HFFc6 (cell line): ENCODE data around the gene CRABP2. TPM values are rescaled to one million over a fixed set of nuclear protein-coding genes. Genes with fewer than 3 reads are reported as not detected.
A peak's percentile ranks its signal among the peaks of the same experiment; 100 is the strongest.

Source experiments
- DNase-seq: peaks from one replicate; pipeline ENCODE4 v3.0.0-alpha.2; 2018
- H3K27ac Mint-ChIP-seq: 2 replicates; pipeline ENCODE4 v1.8.0; 2020; ENCODE audit warnings: mild to moderate bottlenecking, mixed read lengths
- H3K27me3 Mint-ChIP-seq: 2 replicates; pipeline ENCODE4 v1.8.0; 2021; ENCODE audit warnings: mild to moderate bottlenecking, moderate library complexity, mixed read lengths; ENCODE audit not compliant: insufficient read depth
- H3K36me3 Mint-ChIP-seq: 2 replicates; pipeline ENCODE4 v1.8.0; 2021; ENCODE audit warnings: low read depth, mixed read lengths
- H3K4me1 Mint-ChIP-seq: 2 replicates; pipeline ENCODE4 v1.8.0; 2020; ENCODE audit warnings: low read depth, mixed read lengths
- H3K4me3 Mint-ChIP-seq: 2 replicates; pipeline ENCODE4 v1.8.0; 2020; ENCODE audit warnings: mild to moderate bottlenecking, moderate library complexity, mixed read lengths
- H3K9me3 Mint-ChIP-seq: 2 replicates; pipeline ENCODE4 v1.8.0; 2020; ENCODE audit warnings: mild to moderate bottlenecking, mixed read lengths
- CTCF ChIP-seq: fragments of 200-600 bp; sonication (generic); IDR thresholded peaks from 2 replicates; pipeline ENCODE4 v1.5.0; 2021; ENCODE audit warnings: antibody characterized with exemption, mild to moderate bottlenecking
- total RNA-seq, 6 experiments: library from RNA; stranded (reverse); fragmentation: NEBNext Ultra II Directional; extraction: Animal tissue kit (Norgen Biotek cat#: 25700); gene quantifications; 2 replicates in 1 of 6; 3 replicates in 5 of 6; pipeline ENCODE4 v1.2.3, GENCODE V29; 2021

CRABP2 gene
- total RNA-seq, 6 experiments from 2014 or later = 55.9 to 70.4 (median 59.2) TPM

- TF ChIP-seq CTCF = no peak
- no peaks in the 10 kb centered on the region for H3K36me3 Mint-ChIP-seq
- peak; percentile 36 for DNase-seq
- peak overlapping the region; percentile 98 for H3K27ac Mint-ChIP-seq
- peak overlapping the region; percentile 53 for H3K4me3 Mint-ChIP-seq
- H3K9me3 Mint-ChIP-seq = no peaks in the 10 kb centered on the region
- H3K4me1 Mint-ChIP-seq = peaks cover 91% of the 10 kb centered on the region
- peaks cover 6% of the 10 kb centered on the region for H3K27me3 Mint-ChIP-seq
These were observed 41.2 kb downstream of the CRABP2 start for GRCh38 chr1:156664046-156664766.

GRCh38 chr1:156663178-156663577 is 42.2 kb downstream of the CRABP2 start:
- Mint-ChIP-seq H3K4me3 (peak overlapping the region; percentile 31; the same call in 1 of the 2 replicates), H3K27ac (peak overlapping the region; percentile 98), H3K36me3 (no peaks in the 10 kb centered on the region), H3K4me1 (peaks cover 88% of the 10 kb centered on the region), H3K9me3 (no peaks in the 10 kb centered on the region), H3K27me3 (peaks cover 6% of the 10 kb centered on the region)
- DNase-seq = no peak
- TF ChIP-seq CTCF = no peak

- TF ChIP-seq CTCF = no peak
- H3K27me3 Mint-ChIP-seq = peaks cover 5% of the 10 kb centered on the region; the same call in 1 of the 2 replicates
- DNase-seq = no peak
- H3K4me3 Mint-ChIP-seq = no peak overlapping the region
- no peaks in the 10 kb centered on the region for H3K36me3 Mint-ChIP-seq
- peaks cover 84% of the 10 kb centered on the region for H3K4me1 Mint-ChIP-seq
- H3K27ac Mint-ChIP-seq = peak overlapping the region; percentile 98
- H3K9me3 Mint-ChIP-seq = no peaks in the 10 kb centered on the region
These were observed 42.7 kb downstream of the CRABP2 start for GRCh38 chr1:156662800-156663055.

- Mint-ChIP-seq H3K27me3 (peaks cover 7% of the 10 kb centered on the region), H3K4me3 (peak overlapping the region; percentile 59), H3K9me3 (no peaks in the 10 kb centered on the region), H3K27ac (peak overlapping the region; percentile 98), H3K4me1 (peaks cover 83% of the 10 kb centered on the region), H3K36me3 (no peaks in the 10 kb centered on the region)
- no peak for DNase-seq
- no peak for TF ChIP-seq CTCF
These were observed 43.2 kb downstream of the CRABP2 start for GRCh38 chr1:156662005-156662799.

GRCh38 chr1:156660752-156661112 is 44.7 kb downstream of the CRABP2 start:
- Mint-ChIP-seq H3K27me3 (peaks cover 18% of the 10 kb centered on the region), H3K4me1 (peaks cover 78% of the 10 kb centered on the region), H3K4me3 (peak overlapping the region; percentile 82), H3K27ac (peak overlapping the region; percentile 98), H3K36me3 (no peaks in the 10 kb centered on the region), H3K9me3 (no peaks in the 10 kb centered on the region)
- TF ChIP-seq CTCF = no peak
- DNase-seq = no peak
